ENCODE measurements around the gene PCDHGA2.

GRCh38 chr5:141389153-141390042 is 50.8 kb downstream of the PCDHGA2 start:
- no peak for TF ChIP-seq CTCF (IDR thresholded peaks at IDR 0.05; ENCODE audit: low read depth, low read length)
- no peak for TF ChIP-seq EZH2phosphoT487 (IDR thresholded peaks at IDR 0.05; ENCODE audit: low read depth)
